ENCODE measurements around the gene RIPOR3.
"Not testable (repeated sequence)": the region's sequence is repeated elsewhere in the genome, so short reads cannot be mapped to it uniquely, and the experiment has no call there.

Gene RIPOR3

GRCh38 chr20:50628853-50629669 lies 62.3 kb downstream of the RIPOR3 start:
- no peak for DNase-seq

- no peak for DNase-seq
These were observed 63.0 kb downstream of the RIPOR3 start for GRCh38 chr20:50628332-50628731.

DNA sequence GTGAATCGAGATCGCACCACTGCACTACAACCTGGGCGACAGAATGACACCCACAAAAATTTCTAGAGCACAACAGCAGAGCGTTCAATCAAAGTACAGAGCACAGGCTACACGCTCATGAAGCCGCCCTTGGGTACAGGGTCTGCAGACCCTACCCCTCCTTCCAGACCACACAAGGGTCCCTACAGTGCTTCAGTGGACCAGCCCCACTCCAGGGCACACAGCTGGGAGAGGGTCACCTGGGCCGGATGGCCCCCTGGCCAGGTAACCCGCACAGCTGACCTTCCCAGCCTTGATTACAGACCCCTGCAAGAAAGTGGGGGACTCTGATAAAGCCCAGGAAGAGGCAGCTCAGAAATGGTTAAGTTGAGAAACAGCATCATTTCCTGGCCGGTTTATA lies 63.6 kb downstream of the RIPOR3 start:
- no peak for DNase-seq

GRCh38 chr20:50625986-50626677 lies 65.2 kb downstream of the RIPOR3 start:
- DNase-seq, result peak; percentile 14

DNA sequence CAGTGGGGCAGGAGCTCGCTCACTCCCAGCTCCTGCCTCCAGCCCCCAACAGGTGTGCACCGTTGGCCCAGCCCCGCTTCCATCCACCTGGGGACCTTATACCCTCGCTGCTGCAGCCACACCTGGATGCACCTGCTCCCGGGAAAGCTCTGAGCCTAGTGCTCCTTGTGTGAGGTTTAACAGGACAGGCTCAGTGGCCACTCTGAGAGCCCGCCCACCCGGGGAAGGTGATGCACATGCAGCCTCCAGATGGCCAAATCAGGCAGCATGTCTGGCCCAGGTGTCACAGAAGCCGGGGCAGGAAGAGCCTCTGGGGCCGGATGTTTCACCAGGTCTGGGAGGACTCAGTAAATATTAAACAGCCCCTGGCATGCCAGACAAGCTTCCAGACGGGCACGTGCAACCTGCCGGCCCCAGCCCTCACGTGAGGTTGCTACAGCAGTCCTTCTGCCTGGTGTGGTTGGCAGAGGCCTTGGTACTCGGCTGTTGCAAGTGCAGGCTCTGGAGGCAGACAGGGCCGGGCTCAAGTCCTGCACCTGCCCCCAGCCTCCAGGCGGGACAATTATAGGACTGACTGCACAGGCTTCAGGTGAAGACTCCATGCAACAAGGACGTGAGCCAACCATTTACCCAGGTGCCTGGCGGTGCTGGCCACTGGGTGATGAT lies 66.9 kb downstream of the RIPOR3 start:
- no peak for DNase-seq

DNA sequence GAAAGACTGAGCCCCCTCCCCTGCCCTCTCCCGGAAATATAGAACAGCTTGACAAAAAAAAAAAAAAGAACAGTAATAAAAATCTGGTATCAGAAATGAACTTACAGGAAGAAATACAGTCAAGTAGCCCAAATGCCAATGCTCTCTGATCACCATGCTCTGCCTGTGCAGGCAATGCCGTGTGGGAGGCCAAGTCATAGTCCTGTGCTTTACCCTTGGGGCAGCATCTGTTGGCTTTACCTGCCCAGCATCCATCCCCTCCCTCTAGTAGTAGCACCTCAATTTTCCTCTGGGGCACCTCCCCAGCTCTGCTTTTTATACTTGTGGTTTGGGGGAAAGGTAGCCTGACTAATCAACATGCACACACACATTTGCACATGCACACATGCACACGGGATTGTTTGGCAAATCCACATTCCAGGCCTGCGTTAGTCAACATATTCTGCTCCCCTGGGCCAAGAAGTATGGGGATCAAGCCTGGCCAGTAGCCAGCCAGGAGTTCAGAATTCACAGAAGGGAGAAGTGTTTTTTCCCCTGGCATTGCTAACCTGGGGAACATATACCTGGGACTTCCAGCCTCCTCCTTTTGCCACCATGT lies 70.2 kb downstream of the RIPOR3 start:
- DNase-seq, result no peak

GRCh38 chr20:50620459-50620858 lies 70.9 kb downstream of the RIPOR3 start:
- DNase-seq, result not testable (repeated sequence)

- DNase-seq, result no peak
These were observed 72.8 kb downstream of the RIPOR3 start for GRCh38 chr20:50618537-50618936.

- no peak for DNase-seq
These were observed 74.3 kb downstream of the RIPOR3 start for GRCh38 chr20:50617022-50617421.

DNA sequence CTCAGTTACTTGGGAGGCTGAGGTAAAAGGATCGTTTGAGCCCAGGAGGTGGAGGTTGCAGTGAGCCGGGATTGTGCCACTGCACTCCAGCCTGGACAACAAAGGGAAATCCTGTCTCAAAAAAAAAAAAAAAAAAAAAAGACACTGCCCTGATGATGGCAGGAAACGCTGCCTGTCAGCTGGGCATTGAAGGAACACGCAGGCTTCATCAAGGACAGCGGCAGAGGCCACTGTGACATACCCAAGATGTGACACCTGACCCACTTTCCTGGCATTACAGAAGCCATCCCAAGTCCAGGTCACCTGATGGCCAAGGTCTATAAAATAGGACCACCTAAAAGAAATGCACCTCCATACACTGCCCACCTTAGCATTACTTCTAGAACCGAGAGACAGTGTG lies 75.9 kb downstream of the RIPOR3 start:
- DNase-seq, result no peak

GRCh38 chr20:50613438-50614169 lies 77.7 kb downstream of the RIPOR3 start:
- no peak for DNase-seq

GRCh38 chr20:50611128-50611810 lies 80.1 kb downstream of the RIPOR3 start:
- peak; percentile 63 for DNase-seq

DNA sequence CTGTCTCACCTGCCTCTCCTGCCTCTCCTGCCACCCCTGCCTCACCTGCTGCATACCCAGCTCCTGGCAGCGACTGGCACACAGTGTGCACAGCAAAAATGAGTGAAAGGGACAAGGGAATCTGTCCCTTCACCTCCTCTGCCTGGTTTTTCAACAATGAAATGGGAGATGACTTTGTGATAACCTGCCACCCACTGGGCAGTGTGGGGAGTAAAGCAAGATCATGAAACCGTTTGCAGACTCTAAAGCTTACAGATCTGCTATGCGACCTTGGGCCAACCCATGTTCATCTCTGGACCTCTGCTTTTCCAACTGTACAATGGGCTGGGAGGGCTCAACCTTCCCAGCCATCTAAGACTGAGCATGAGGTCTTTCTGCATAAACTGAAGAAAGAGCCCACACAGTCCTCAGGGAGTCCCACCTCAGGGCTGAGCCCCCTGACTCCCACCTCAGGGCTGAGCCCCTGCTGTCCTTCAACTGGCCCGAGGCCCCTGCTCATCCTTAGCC lies 81.1 kb downstream of the RIPOR3 start:
- DNase-seq, result no peak

DNA sequence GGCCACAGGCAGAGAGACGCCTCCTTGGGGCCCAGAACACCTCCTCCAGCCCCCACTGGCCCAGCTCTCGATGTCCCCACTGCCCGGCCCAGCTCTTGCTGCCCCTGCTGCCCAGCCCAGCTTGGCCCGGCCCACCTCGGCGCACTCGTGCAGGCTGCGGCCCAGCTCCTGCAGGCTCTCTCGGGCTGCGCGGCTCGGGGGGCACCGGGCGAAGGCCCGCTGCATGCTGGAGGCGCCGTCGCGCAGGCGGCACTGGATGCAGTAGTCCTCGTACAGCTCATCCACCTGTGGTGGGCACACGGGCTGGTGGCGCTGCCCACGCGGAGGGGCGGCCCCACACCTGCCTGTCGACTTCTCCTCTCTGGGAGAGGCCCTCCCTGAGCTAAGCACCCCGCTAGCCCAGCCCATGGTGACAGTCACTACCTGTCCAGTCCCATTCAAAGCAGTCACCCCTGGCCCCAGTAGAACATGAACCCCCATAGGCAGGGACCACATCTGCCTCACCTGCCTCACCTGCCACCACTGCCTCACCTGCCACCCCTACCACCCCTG lies 81.8 kb downstream of the RIPOR3 start:
- DNase-seq, result no peak

DNA sequence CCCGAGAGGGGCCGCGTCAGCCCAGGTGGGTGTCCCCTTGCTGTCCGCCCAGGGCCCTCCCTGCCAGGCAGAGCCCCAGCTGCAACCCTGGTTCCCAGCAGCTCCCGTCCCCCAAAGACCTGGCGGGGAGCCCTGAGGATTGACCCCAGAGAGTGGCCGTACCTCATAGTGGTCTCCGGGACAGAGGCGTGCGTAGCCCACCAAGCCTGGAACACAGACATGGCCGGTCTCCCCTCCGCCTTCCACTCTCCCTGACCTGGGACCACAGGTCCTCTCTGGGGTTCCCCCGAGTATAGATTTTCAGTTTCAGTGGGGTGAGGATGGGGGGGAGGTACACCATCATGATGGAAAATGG lies 82.6 kb downstream of the RIPOR3 start:
- DNase-seq, result no peak

- no peak for DNase-seq
These were observed 83.2 kb downstream of the RIPOR3 start for GRCh38 chr20:50607850-50608749.

GRCh38 chr20:50607436-50607835 lies 83.9 kb downstream of the RIPOR3 start:
- no peak for DNase-seq

- no peak for DNase-seq
These were observed 86.2 kb downstream of the RIPOR3 start for GRCh38 chr20:50605136-50605535.

- DNase-seq, result no peak
These were observed 86.9 kb downstream of the RIPOR3 start for GRCh38 chr20:50604451-50604850.

GRCh38 chr20:50602432-50603088 lies 88.8 kb downstream of the RIPOR3 start:
- no peak for DNase-seq
